HG03039 (cell line): ENCODE data around the gene SNX6.
"Not testable (repeated sequence)": the region's sequence is repeated elsewhere in the genome, so short reads cannot be mapped to it uniquely, and the experiment has no call there.

Experiments
- ATAC-seq: cut with Tn5 transposase; IDR thresholded peaks from one replicate; pipeline ENCODE4 v1.9.1; 2021; ENCODE audit warnings: mild to moderate bottlenecking, moderate library complexity; ENCODE audit not compliant: unreplicated experiment

The SNX6 gene

DNA sequence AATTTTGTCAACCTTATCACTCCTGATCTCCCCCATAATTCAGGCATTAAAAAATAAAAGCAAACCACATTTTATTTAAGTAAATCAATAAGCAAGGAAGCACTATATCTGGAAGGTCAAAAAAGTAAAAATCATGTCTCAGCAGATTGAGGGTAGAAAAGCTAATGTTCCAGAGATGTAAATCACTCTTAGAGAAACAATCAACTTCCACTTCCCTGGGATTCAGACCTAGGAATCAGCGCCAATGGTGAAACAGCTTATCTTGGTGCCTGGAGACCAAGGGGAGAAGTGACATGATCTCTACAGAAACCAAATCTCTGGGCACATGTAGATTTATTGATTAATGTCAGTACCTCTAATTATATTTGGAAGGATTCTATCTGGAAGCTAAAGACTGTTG, 10.9 kb upstream of the SNX6 start:
- no peak for ATAC-seq

GRCh38 chr14:34634360-34634771, 4.4 kb upstream of the SNX6 start:
- not testable (repeated sequence) for ATAC-seq

GRCh38 chr14:34633742-34634141, 3.8 kb upstream of the SNX6 start:
- ATAC-seq = no peak

GRCh38 chr14:34632411-34632978, 2.5 kb upstream of the SNX6 start:
- ATAC-seq = no peak

DNA sequence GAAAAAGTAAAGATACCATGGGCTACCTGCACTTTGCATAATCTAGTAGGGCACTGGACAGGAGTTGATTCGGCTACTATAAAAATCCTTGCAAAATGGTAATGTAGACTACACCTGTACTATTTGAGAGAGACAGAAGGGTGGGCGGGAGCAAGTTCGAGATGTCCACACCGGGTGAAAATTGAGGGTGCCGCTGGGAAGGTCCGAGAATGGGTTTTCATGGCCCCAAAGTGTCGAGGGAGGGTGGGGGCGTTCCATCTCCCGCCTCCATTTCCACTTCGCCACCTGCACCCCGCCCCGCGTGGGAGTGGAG, 648 bp downstream of the SNX6 start:
- no peak for ATAC-seq

DNA sequence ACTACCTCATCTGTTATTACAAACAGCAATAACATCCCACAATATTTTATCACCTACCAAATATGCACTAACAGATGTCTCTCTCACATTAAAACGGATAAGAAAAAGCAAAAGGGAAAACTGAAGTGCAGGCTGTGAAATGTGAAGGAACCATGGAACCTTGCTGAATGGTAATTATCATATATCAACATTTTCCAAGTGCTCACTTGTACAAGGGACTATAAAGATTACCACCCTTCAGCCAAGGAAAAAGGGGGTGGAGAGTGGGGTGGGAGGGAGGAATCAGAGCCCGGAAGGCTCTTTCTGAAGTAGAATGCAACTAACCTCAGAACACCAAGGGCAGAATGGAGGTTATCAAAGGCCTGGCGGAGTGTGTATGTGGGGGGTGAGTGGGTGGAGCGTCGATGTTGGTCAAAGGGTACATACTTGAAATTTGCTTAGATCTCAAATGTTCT, 1.2 kb downstream of the SNX6 start:
- no peak for ATAC-seq

DNA sequence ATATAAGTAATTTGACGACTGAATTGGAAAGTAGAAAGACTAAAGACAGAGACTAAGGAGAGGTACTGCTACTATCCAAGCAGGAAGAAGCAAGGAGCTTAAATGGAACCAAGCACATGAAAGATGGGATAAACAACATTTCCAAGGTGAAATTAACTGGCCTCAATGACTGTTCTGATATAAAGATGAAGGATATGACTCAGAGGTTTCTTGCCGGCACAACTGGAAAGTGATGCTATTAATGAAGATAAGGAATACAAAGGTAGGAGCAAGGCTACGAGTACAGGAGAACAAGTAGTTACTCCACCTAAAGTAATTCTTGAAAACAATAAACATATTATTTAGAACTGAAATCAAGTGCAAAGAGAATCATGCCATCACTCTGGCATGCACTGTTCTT, 6.4 kb downstream of the SNX6 start:
- no peak for ATAC-seq

DNA sequence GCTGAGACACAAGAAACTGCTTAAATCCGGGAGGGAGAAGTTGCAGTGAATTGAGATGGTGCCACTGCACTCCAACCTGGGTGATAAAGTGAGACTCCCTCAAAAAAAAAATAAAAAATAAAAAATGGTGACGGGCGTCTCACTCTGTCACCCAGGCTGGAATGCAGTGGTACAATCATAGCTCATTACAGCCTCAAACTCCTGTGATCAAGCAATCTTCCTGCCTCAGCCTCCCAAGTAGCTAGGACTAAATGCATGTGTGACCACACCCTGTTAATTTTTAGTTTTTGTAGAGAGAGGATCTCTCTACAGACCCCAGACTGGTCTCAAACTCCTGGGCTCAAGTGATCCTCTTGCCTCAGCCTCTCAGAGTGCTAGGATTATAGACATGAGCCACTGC, 9.1 kb downstream of the SNX6 start:
- ATAC-seq = no peak

GRCh38 chr14:34620115-34620514, 9.8 kb downstream of the SNX6 start:
- ATAC-seq = no peak

- no peak for ATAC-seq
Observed at GRCh38 chr14:34619471-34619870, 10.5 kb downstream of the SNX6 start.

DNA sequence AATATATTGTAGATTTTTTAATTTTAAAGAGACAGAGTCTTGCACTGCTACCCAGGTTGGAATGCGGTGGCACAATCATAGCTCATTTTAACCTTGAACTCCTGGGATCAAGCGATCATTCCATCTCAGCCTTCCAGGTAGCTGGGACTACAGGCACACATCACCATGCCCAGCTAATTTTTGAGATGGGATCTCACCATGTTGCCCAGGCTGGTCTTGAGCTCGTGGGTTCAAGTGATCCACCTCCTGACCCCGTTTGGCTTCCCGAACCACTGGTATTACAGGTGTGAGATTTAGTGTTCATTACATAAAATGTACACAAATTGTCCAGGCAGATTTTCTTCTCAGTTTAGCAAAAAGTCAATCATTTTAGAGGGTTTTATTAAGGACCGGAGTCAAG, 13.6 kb downstream of the SNX6 start:
- no peak for ATAC-seq

GRCh38 chr14:34615507-34615906, 14.4 kb downstream of the SNX6 start:
- ATAC-seq = no peak

GRCh38 chr14:34614638-34615037, 15.3 kb downstream of the SNX6 start:
- no peak for ATAC-seq

DNA sequence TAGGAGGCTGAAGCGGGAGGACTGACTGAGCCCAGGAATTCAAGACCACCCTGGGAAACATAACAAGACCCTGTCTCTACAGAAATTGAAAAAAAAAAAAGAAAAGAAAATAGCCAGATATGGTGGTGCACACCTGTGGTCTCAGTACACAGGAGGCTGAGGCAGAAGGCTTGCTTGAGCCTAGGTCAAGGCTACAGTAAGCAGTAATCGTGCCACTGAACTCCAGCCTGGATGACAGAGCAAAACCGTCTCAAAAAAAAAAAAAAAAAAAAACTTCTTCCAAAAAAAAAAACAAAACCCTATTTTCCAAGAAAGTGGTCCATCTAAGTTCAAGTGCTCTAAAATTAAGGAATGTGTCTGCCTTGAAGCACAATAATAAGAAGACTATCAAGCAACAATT, 19.8 kb downstream of the SNX6 start:
- ATAC-seq = no peak

- ATAC-seq = no peak
Observed at GRCh38 chr14:34605461-34605860, 24.5 kb downstream of the SNX6 start.

- no peak for ATAC-seq
Observed at GRCh38 chr14:34604995-34605394, 25.0 kb downstream of the SNX6 start.

GRCh38 chr14:34596891-34597290, 33.1 kb downstream of the SNX6 start:
- no peak for ATAC-seq

DNA sequence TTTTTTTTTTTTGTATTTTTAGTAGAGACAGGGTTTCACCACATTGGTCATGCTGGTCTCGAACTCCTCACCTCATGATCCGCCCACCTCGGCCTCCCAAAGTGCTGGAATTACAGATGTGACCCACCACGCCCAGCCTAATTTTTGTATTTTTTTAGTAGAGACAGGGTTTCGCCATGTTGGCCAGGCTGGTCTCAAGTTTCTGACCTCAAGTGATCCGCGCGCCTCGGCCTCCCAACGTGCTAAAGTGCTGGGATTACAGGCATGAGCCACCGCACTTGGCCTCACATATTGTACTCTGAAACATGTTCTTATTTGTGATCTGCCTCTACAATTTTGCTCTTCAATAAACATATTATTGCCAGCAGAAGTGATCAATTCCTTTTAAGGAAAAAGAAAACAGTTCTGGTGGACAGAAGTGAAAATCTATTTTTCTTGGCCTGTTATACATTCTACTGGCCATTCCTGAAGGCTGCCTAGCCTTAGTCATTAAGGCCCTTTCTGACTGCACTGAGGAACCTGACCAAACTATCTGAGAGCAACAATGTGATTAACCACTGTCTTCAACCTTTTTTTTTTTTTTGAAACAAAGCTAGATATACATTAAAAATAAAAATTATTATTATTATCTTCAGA, 36.1 kb downstream of the SNX6 start:
- ATAC-seq = no peak

DNA sequence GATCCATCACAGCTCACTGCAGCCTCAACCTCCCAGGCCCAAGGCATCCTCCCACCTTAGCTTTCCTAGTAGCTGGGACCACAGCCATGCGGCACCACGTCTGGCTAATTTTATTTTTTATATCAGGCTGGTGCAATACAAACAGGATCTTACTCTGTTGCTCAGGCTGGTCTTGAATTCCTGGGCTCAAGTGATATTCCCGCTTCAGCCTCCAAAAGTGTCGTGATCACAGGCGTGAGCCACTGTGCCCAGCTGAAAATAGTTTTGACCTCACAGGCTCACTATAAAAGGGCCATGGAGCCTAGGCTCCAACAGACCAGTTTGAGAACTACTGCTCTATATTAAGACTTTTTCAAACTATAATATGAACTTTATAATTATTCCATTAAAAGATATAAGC, 37.3 kb downstream of the SNX6 start:
- ATAC-seq = no peak

DNA sequence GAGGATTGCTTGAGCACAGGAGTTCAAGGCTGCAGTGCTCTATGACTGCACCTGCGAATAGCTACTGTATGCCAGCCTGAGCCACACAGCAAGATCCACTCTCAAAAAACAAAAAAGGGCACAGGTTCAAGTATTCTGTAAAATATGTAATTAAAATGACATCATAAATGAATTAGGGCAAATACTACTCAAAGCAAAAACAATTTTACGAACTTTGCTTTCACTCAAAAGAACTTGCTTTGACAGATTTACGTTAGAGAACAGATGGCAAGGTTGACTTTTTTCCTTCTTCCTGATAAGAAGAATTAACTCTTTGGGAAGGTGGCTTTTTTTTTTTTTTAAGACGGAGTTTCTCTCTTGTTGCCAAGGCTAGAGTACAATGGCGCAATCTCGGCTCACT, 46.4 kb downstream of the SNX6 start:
- ATAC-seq = no peak

DNA sequence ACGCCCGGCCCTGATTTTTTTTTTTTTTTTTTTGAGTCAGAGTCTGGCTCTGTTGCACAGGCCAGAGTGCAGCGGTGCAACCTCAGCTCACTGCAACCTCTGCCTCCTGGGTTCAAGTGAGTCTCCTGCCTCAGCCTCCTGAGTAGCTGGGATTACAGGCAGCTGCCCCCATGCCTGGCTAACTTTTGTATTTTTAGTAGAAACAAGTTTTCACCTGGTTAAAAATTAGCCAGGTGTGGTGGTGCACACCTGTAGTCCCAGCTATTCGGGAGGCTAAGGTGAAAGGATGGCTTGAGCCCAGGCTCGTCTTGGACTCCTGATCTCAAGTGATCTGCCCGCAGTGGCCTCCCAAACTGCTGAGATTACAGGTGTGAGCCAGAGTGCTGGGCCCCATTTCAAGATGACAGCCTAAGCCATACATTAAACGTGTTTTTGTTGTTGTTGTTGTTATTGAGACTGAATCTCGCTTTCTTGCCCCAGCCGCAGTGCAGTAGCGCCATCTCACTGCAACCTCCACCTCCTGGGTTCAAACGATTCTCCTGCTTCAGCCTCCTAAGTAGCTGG, 47.7 kb downstream of the SNX6 start:
- ATAC-seq = no peak

DNA sequence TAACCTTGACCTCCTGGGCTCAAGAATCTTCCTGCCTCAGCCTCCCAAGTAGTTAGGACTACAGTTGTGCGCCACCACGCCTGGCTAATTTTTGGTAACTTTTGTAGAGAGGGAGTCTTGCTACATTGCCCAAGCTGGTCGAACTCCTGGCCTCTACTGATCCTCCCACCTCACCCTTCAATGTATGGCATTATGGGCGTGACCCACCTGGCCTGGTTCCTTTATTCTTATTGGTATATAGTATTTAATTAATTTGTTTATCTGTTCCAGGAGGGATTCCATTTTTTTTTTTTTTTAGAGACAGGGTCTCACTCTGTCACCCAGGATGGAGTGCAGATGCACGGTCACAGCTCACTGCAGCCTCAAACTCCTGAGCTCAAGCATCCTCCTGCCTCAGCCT, 49.6 kb downstream of the SNX6 start:
- no peak for ATAC-seq

DNA sequence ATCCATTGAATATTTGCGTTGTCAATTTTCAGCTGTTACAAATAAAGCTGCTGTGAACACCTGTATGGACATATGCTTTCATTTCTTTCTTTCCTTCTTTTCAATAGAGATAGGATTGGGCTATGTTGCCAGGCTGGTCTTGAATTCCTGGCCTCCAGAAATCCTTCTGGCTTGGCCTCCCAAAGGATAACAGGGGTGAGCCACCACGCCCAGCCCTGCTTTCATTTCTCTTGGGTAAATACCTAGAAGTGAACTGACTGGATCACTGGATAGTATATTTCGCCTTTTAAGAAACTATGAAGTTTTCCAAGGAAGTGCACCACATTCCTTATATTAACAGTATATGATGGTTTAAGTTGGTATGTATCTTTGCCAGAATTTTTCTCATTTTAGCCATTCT, 58.2 kb downstream of the SNX6 start:
- ATAC-seq = no peak
